ENCODE measurements around the gene KIF14.
"Not testable (repeated sequence)": the region's sequence is repeated elsewhere in the genome, so short reads cannot be mapped to it uniquely, and the experiment has no call there.

Gene KIF14

DNA sequence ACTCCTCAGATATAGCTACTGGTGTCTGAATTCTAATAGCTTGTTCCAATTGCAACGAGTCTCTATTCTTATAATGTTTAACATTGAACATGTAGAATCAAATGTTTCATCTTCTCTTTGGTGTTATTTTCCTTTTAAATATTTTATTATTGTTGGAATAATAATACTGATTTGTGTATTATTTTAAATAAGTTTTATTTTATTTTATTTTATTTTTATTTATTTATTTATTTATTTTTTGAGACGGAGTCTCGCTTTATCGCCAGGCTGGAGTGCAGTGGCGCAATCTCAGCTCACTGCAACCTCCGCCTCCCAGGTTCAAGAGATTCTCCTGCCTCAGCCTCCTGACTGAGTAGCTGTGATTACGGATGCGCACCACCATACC lies 10.0 kb upstream of the KIF14 start:
- not testable (repeated sequence) for DNase-seq

GRCh38 chr1:200629876-200630514 lies 9.4 kb upstream of the KIF14 start:
- DNase-seq: no peak

DNA sequence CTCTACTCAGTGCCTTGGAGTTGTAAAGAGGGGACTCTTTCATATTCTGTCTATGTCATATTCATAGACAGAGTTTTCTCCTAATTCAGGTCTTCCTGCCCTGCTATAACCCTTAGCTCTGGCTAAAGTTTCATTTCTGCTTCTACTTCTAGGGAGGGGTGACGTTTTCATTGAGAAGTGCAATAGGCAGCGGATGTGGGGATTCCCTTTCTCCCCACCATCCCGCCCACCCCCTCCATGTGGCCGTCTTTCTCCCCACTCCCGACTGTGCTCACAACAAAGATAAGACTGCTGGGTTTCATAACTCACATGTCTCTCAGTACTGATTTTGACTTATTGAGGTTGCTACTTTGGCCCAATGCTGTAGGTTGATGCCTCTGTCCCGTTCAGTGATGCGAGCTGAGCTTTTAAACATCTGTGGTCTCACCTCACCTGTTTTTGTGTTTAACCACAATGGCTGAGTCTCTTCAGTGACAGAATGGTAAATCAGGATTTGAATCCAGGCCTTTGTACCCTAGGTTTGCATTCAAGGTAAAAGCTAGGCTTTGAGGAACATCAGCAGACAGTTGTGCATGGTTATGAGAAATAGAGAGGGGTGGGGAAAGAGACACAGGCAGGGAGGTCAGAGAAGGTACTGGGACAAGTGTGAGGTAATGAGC lies 7.8 kb upstream of the KIF14 start:
- peak; percentile 66 for DNase-seq

GRCh38 chr1:200627575-200628222 lies 7.1 kb upstream of the KIF14 start:
- DNase-seq: no peak

GRCh38 chr1:200626853-200627534 lies 6.4 kb upstream of the KIF14 start:
- DNase-seq: no peak

- no peak for DNase-seq
These were observed 4.9 kb upstream of the KIF14 start for GRCh38 chr1:200625381-200625824.

GRCh38 chr1:200624679-200625335 lies 4.3 kb upstream of the KIF14 start:
- no peak for DNase-seq

DNA sequence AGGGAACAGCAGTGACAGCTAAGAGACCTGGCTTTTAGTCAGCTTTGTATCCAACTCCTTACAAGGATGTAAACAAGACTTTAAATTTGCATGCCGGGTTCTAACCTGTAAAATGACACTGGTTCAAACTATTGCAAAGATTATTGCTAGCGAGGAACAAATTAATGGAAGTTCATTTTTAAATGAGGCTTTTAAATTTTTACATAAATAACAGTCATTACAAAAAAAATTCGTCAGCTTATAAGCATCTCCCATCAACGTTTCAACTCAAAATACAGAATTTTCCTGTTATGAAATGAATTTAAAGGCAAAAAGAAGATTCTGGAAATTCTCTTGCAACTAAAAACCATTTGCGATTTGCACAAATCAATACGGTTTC lies 668 bp downstream of the KIF14 start:
- no peak for DNase-seq

GRCh38 chr1:200610846-200611245 lies 9.7 kb downstream of the KIF14 start:
- DNase-seq: no peak

DNA sequence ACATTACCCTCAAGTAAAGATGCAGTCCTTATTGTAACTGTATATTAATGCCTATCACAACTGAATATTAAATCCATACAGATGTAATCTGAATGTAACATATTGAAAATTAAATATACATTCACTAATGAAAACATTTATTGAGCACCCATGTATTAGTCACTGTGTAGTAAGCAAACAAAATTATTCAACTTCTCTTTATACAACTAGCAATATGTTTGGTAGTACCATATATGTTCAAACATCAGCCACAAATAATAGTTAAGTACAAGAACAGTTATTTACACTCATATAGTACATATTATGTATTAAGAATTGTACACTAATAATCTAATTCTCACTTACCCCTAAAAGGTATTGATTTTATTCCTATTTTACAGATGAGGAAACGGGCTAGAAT lies 17.9 kb downstream of the KIF14 start:
- no peak for DNase-seq

- DNase-seq: no peak
These were observed 30.6 kb downstream of the KIF14 start for GRCh38 chr1:200590001-200590400.

DNA sequence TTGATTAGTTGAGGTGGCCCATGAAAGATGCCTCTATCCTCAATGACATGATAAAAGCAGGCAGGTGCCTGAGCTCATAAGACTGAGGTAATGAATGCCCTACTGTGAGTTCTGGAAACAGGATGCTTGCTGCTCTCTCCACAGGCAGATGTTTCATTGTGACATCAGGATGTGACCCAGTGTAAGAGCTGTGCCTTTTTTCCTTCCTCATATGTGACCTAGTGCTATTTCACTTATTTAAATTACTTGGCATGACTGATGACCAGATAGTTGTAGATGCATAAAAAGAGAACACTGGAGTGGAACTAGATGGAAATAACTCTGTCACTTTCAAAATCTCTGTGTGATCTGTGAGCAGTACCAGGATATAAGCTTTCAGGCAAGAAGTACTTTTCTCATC lies 31.9 kb downstream of the KIF14 start:
- DNase-seq: no peak

DNA sequence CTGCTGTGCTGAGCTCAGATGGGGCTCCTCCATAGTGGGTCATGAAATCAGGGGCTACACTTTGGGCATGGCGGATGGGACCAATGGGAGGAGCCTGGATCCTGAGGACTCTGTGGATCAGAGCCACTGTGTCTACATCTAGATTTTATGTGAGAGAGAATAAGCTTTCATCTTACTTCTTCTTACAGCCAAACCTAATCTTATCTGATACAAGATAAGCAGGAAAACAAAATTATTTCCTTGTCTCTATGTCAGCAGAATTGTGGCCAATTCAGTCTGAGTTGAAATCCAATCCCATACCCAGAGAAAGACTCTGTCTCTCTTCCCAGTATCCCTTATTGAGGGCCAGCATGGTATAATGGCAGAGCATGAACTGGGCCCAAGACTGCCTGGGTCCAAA lies 56.2 kb downstream of the KIF14 start:
- DNase-seq: no peak

- DNase-seq: no peak
These were observed 58.7 kb downstream of the KIF14 start for GRCh38 chr1:200561856-200562214.

- DNase-seq: no peak
These were observed 61.6 kb downstream of the KIF14 start for GRCh38 chr1:200558866-200559459.

DNA sequence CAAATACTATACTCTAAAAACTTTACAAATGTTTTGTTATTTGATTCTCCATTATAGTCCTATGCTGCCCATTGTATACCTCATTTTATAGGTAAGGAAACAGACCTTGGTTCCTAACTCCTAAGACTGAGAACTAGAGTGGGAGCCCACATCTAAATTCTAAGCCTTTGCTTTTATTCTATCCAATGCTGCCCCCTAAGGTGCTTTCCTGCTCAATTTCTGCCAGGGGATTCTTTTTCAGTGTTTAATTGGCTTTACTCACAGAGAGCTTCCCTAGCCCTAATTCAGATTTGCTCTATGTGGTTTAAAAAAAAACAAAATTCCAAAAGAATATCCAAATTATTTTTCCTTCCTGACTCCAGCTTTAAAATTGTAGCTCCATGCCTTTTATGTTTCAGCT lies 64.5 kb downstream of the KIF14 start:
- no peak for DNase-seq

DNA sequence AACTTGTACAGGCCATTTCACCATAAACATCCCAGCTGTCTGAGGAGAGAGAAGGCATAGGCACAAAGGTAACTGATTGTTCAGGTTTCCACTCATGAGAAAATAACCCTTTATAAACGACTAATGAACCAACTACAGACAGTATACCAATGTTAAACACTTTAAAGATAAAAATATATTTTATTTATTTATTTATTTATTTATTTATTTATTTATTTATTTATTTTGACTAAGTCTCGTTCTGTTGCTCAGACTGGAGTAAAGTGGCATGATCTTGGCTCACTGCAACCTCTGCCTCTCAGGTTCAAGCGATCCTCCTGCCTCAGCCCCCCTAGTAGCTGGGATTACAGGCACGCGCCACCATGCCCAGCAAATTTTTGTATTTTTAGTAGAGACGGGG lies 67.8 kb downstream of the KIF14 start:
- DNase-seq: not testable (repeated sequence)

- no peak for DNase-seq
These were observed 70.2 kb downstream of the KIF14 start for GRCh38 chr1:200550367-200550766.

DNA sequence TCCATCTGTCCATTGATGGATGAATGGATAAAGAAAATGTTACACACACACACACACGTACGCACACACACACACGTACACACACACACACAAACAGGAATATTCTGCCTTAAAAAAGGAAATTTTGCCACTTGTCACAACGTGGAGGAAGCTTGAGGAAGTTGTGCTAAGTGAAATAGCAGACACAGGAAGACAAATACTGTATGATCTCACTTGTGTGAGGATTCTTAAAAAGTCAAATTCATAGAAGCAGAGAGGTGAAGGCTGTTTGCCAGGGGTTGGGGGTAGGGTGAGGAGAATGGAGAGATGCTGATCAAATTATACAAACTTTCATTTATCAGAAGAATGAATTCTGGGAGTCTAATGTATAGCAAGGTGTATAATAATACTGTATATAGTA lies 73.2 kb downstream of the KIF14 start:
- no peak for DNase-seq

- DNase-seq: no peak
These were observed 74.0 kb downstream of the KIF14 start for GRCh38 chr1:200546577-200546976.

DNA sequence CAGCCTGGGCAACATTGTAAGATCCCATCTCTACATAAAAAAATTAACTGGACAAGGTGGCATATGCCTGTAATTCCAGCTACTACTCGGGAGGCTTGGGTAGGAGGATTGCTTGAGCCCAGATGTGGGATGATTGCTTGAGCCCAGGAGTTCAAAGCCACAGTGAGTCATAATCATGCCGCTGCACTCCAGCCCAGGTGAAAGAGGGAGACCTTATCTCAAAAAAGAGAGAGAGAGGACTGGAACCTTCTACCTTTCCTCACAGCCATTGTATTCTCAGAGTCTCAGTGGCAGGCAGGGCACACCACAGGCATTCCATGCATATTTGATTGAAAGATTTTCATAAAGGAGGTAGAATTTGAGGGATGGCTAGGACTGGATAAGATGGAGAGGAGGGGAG lies 78.4 kb downstream of the KIF14 start:
- no peak for DNase-seq

DNA sequence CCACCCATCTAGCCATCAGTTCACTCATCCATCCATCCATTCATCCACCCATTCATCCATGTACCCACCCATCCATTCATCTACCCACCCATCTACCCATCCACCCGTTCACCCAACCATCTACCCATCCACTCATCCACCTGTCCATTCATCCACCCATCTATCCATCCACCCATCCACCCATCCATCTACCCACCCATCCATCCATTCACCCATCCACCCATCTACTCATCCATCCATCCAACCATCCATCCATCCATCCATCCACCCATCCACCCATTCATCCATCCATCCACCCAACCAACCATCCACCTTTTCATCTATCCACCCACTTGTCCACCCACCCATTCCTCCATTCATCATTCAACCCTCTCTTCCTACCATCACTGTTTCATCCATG lies 80.3 kb downstream of the KIF14 start:
- no peak for DNase-seq

DNA sequence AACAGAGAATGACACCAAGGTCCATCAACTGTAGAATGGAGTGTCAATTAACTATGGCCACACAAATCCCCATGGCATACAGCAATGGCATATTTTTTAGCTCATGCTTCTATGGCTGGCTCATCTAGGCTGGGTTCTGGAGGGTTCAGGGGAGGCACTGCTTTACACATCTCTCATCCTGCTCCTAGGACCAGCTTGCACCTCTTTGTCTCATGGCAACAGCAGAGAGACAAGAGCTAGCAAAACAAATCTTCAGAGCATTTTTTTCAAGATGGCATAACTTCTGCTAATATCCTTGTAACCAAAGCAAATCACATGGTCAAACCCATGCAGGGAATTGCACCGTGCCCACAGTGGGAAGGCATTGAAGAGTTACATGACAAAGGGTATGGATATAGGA lies 82.4 kb downstream of the KIF14 start:
- no peak for DNase-seq

All from activated naive CD4-positive, alpha-beta T cell treated with Interleukin-2 at 50 U/mL for 16 hours (primary cell).